ENCODE measurements around the gene TBC1D10B.
A peak's percentile ranks its signal among the peaks of the same experiment; 100 is the strongest.

GRCh38 chr16:30395155-30395991 is 25.1 kb upstream of the TBC1D10B start, which contains the start of gene ZNF48:
- TF ChIP-seq CC2D1A (IDR thresholded peaks at IDR 0.05) (no peak), ZNF12 (CRISPR knock-in tag; IDR thresholded peaks at IDR 0.05) (no peak), ZFX (CRISPR knock-in tag; IDR thresholded peaks at IDR 0.05) (peak; percentile 88)

Data from K562 (cell line).